ENCODE data around the gene C20orf96.
"Not testable (repeated sequence)": the region's sequence is repeated elsewhere in the genome, so short reads cannot be mapped to it uniquely, and the experiment has no call there.

Gene C20orf96, protein sequence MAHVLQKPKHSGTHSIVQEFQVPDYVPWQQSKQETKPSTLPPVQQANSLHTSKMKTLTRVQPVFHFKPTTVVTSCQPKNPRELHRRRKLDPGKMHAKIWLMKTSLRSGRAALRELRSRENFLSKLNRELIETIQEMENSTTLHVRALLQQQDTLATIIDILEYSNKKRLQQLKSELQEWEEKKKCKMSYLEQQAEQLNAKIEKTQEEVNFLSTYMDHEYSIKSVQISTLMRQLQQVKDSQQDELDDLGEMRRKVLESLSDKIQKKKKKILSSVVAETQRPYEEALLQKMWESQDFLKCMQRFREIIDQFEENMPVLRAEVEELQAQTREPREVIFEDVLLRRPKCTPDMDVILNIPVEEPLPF

DNA sequence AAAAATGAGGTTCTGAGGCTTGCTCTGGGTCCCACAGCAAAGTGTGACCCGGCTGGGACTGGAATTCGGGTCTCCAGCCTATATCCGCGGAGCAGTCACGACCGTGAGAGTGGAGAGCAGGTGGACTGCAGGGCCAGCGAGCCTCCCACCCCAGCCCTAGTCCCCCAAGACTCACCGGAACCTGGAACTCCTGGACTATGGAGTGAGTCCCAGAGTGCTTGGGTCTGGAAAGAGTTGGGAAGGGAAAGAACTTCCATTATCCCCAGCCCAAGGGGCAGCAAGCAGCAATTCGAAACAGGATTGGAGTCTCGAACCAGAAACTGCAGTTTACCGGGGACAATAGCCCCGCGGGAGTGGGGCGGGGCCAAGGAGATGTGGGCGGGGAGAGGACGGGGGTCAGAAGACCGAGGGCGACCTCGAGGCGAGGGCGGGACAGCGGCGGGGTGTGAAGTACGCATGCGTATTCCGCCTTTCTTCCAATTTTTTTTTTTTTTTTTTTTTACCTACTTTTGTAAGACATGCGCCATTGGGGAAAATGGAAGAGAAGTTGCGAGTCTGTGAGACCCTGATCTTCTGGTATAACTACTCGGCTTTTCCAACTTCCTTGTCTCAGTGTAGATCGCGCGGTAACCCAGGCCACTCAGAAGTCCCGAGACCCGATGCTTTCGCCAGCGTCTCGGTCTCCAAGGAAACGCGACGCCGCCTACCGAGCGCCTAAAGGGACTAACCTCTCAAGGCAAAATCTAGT is at the start of gene C20orf96:
TSS of gene C20orf96 (minus strand) at position 667 of the 748 bp plus-strand sequence. CDS start at position 527, 140 bp downstream.
- no peak within 1 kb of the TSS; the same call in 1 of the 2 replicates for H3K27ac ChIP-seq (ENCODE audit: low read depth, low read length)
- H3K36me3 ChIP-seq (ENCODE audit: control insufficient read depth, insufficient read depth, low read length): no peaks in the 10 kb centered on the region
- H3K9me3 ChIP-seq (ENCODE audit: control insufficient read depth, insufficient read depth, low read depth, low read length): peaks cover 6% of the 10 kb centered on the region; the same call in 1 of the 2 replicates
- peak within 1 kb of the TSS; percentile 58 for H3K9ac ChIP-seq (ENCODE audit: low read length)
- peaks cover 13% of the 10 kb centered on the region for H3K4me1 ChIP-seq (ENCODE audit: control insufficient read depth, insufficient read depth, low read length)
- peak within 1 kb of the TSS; percentile 74 for H3K4me3 ChIP-seq (ENCODE audit: low read depth, low read length)
- H3K27me3 ChIP-seq (ENCODE audit: control insufficient read depth, insufficient read depth, low read length): peaks cover 20% of the 10 kb centered on the region

DNA sequence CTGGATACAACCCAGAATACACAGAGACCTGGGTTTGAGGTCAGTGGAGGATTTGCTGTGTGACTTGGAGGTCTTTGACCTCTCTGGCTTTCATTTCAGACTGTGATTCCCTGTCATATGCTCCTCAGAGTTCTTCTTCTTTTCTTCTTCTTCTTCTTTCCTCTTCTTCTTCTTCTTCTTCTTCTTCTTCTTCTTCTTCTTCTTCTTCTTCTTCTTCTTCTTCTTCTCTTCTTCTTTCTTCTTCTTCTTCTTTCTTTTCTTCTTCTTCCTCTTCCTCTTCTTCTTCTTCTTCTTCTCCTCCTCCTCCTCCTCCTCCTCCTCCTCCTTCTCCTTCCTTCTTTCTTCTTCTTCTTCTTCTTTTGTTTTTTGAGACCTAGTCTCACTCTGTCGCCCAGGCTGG is 45.5 kb upstream of the C20orf96 start:
- not testable (repeated sequence) for H3K9me3 ChIP-seq (ENCODE audit: control insufficient read depth, insufficient read depth, low read depth, low read length); H3K4me1 ChIP-seq (ENCODE audit: control insufficient read depth, insufficient read depth, low read length)

DNA sequence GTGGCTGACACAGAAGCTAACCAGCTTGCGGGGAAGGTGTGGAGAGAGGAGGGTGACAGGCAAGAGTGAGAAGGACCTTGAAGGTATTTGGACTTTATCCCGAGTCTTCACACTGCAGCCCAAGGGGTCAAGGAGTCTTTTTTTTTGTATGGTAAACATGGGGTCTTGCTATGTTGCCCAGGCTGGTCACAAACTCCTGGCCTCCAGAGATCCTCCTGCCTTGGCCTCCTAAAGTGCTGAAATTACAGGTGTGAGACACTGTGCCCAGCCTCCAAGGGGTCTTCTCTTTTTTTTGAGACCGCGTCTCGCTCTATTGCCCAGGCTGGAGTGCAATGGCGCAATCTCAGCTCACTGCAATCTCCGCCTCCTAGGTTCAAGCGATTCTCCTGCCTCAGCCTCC is 44.0 kb upstream of the C20orf96 start:
- Histone ChIP-seq H3K9ac (ENCODE audit: low read length) (no peak overlapping the region), H3K9me3 (ENCODE audit: control insufficient read depth, insufficient read depth, low read depth, low read length) (no peaks in the 10 kb centered on the region), H3K4me3 (ENCODE audit: low read depth, low read length) (no peak overlapping the region), H3K36me3 (ENCODE audit: control insufficient read depth, insufficient read depth, low read length) (no peaks in the 10 kb centered on the region), H3K4me1 (ENCODE audit: control insufficient read depth, insufficient read depth, low read length) (peaks cover 9% of the 10 kb centered on the region), H3K27me3 (ENCODE audit: control insufficient read depth, insufficient read depth, low read length) (peaks cover 30% of the 10 kb centered on the region), H3K27ac (ENCODE audit: low read depth, low read length) (no peak overlapping the region)

More for the DNA sequence above, 45.5 kb upstream of the C20orf96 start:
- not testable (repeated sequence) for H3K4me3 ChIP-seq (ENCODE audit: low read depth, low read length); H3K36me3 ChIP-seq (ENCODE audit: control insufficient read depth, insufficient read depth, low read length); H3K9ac ChIP-seq (ENCODE audit: low read length); H3K27ac ChIP-seq (ENCODE audit: low read depth, low read length)
- H3K27me3 ChIP-seq (ENCODE audit: control insufficient read depth, insufficient read depth, low read length): peaks cover 30% of the 10 kb centered on the region

DNA sequence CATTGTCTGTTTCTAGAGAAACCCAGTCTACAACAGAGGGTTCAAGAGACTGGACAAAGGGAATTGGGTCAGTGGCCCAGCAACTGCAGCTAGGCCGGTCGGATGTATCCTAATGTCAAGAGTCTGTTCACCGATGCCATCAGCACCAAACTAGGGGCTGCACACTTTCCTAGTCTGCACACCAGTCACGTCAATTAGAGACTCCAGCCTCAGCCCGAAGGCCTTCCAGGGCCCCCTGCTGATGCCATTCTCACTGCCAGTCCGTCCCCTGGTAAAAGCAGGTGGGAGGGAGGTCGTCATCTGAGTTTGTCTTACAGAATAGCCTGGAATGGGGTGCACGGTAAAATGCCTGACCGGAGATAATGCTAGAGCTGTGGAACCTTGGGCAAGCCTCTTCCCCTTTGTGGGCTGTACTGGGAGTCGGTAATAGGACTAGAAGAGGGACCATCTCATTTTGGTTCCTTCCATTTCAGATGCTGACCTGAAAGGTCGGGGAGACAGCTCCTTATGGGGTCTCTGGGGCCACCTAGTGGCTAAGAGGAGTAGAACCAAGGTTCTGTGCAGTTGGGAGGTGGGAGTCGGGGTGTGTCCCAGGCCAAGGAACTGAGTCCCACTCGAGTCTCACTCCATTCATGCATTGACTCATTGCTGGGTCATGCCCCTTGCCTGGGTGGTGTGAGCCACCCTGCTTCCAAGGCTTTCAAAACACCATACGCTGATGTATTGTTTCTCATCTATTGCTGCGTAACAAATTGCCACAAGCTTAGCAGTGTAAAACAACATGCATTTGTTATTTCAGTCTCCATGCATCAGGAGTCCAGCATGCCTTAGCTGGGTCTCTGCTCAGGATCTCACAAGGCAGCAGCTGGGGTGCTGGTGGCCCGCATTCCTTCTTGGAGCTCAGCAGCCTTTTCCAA is 39.9 kb upstream of the C20orf96 start:
- Histone ChIP-seq H3K27me3 (ENCODE audit: control insufficient read depth, insufficient read depth, low read length) (peaks cover 4% of the 10 kb centered on the region; the same call in 1 of the 2 replicates), H3K4me3 (ENCODE audit: low read depth, low read length) (no peak overlapping the region), H3K27ac (ENCODE audit: low read depth, low read length) (no peak overlapping the region), H3K9ac (ENCODE audit: low read length) (no peak overlapping the region), H3K4me1 (ENCODE audit: control insufficient read depth, insufficient read depth, low read length) (peaks cover 24% of the 10 kb centered on the region), H3K9me3 (ENCODE audit: control insufficient read depth, insufficient read depth, low read depth, low read length) (no peaks in the 10 kb centered on the region), H3K36me3 (ENCODE audit: control insufficient read depth, insufficient read depth, low read length) (peaks cover 6% of the 10 kb centered on the region)

DNA sequence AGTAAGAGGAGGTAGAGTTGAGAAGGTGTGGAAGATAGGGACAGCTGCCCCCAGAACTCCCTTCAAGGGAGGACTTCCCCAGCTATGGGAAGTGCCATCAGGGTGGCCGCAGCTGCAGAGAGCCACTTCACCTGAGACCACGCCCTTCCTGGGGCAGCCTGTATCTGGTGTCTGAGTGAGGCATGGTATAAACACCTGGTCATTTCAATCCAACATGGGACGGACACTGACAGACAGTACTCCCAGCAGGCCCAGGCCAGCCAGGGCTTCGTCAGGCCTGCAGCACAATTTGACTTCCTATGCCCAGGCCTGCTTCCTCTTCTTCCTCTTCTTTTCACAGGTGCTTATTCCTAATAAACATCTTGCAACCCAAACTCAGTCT is 39.3 kb upstream of the C20orf96 start:
- H3K9ac ChIP-seq (ENCODE audit: low read length): no peak overlapping the region
- peak overlapping the region; percentile 5; the same call in 1 of the 2 replicates for H3K4me3 ChIP-seq (ENCODE audit: low read depth, low read length)
- H3K36me3 ChIP-seq (ENCODE audit: control insufficient read depth, insufficient read depth, low read length): peaks cover 6% of the 10 kb centered on the region
- no peaks in the 10 kb centered on the region for H3K9me3 ChIP-seq (ENCODE audit: control insufficient read depth, insufficient read depth, low read depth, low read length)
- no peak overlapping the region for H3K27ac ChIP-seq (ENCODE audit: low read depth, low read length)
- H3K27me3 ChIP-seq (ENCODE audit: control insufficient read depth, insufficient read depth, low read length): peaks cover 4% of the 10 kb centered on the region; the same call in 1 of the 2 replicates
- peaks cover 25% of the 10 kb centered on the region for H3K4me1 ChIP-seq (ENCODE audit: control insufficient read depth, insufficient read depth, low read length)

DNA sequence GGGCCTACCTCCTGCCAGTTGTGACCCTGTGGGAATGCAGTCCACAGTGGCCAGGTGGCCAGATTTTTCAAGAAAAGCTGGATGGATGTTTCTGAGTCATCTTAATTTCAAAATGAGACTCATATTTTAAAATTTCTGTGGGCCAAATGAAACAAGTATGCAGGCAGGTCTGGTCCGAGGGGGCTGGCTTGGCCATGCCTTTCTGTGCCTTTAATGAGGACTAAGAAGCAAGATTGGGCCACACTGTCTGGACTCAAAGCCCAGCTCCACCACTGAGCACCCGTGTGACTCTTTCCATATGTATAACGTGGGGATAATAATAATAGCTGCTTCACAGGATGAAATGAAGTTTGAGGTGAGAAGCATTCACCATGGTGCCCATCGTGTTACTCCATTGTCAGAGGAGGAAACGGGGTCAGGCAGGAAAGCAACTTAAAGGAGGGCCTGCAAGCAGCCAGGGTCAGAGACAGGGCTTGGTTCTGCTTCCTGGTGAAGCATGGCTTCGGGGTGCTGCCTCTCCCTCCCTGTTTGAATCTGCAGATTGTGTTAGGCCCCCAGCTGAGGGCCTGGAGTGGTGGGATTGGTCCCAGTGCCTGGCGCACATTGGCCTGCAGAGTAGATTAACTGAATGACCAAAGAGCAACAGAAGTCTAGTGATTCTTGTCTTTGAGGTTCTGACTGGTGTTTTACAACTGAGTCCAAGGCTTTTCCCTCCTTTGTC is 38.6 kb upstream of the C20orf96 start:
- Histone ChIP-seq H3K4me3 (ENCODE audit: low read depth, low read length) (peak overlapping the region; percentile 15; the same call in 1 of the 2 replicates), H3K27me3 (ENCODE audit: control insufficient read depth, insufficient read depth, low read length) (peaks cover 4% of the 10 kb centered on the region; the same call in 1 of the 2 replicates), H3K36me3 (ENCODE audit: control insufficient read depth, insufficient read depth, low read length) (peaks cover 6% of the 10 kb centered on the region), H3K27ac (ENCODE audit: low read depth, low read length) (no peak overlapping the region), H3K9me3 (ENCODE audit: control insufficient read depth, insufficient read depth, low read depth, low read length) (no peaks in the 10 kb centered on the region), H3K9ac (ENCODE audit: low read length) (no peak overlapping the region), H3K4me1 (ENCODE audit: control insufficient read depth, insufficient read depth, low read length) (peaks cover 26% of the 10 kb centered on the region)

DNA sequence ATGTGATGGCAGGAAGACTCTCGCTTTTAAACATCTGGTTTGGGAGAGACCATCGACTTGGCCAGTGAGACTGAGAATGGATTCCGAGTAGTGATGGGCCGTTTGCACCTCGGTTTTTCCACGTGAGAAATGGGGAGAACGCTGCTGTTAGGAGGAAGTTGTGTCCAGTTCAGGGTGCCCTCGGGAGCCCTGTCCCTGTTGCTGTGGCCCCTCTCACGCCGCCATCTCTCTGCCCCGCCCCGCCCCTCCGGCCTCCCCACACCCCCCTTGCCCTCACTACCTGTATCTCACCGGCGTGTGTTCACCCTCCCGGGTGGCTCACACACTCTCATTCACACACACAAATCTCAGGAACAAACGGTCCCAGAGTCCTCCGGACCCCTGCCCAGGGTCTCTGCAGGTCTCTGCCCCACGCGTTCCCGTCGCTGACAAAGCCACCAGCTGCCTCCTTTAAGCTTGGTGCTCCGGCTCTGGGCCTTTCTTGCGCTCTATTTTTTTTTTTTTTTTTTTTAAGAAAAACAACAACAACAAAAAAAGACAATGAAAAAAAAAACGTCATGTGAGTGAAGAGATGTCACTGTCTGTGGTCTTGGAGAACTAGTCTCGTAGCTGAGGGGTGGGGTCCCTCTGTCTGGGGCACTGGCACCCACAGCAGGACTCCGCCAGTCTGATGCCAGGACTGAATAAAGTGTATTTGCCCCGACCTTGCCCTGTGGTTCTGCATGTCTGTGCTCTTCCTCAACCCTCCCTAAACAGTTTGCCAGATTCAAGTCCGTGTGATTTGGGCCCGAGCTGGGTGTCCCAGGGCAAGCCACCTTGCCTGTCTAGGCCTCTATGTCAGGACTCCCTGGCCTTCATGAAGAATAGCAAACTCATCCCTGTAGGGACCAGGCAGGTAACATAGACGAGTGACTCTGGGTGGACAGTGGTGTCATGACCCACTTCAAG is 37.8 kb upstream of the C20orf96 start:
- peaks cover 4% of the 10 kb centered on the region; the same call in 1 of the 2 replicates for H3K27me3 ChIP-seq (ENCODE audit: control insufficient read depth, insufficient read depth, low read length)
- peak overlapping the region; percentile 75 for H3K9ac ChIP-seq (ENCODE audit: low read length)
- H3K9me3 ChIP-seq (ENCODE audit: control insufficient read depth, insufficient read depth, low read depth, low read length): no peaks in the 10 kb centered on the region
- H3K27ac ChIP-seq (ENCODE audit: low read depth, low read length): no peak overlapping the region
- peak overlapping the region; percentile 93 for H3K4me3 ChIP-seq (ENCODE audit: low read depth, low read length)
- H3K36me3 ChIP-seq (ENCODE audit: control insufficient read depth, insufficient read depth, low read length): peaks cover 6% of the 10 kb centered on the region
- peaks cover 26% of the 10 kb centered on the region for H3K4me1 ChIP-seq (ENCODE audit: control insufficient read depth, insufficient read depth, low read length)

DNA sequence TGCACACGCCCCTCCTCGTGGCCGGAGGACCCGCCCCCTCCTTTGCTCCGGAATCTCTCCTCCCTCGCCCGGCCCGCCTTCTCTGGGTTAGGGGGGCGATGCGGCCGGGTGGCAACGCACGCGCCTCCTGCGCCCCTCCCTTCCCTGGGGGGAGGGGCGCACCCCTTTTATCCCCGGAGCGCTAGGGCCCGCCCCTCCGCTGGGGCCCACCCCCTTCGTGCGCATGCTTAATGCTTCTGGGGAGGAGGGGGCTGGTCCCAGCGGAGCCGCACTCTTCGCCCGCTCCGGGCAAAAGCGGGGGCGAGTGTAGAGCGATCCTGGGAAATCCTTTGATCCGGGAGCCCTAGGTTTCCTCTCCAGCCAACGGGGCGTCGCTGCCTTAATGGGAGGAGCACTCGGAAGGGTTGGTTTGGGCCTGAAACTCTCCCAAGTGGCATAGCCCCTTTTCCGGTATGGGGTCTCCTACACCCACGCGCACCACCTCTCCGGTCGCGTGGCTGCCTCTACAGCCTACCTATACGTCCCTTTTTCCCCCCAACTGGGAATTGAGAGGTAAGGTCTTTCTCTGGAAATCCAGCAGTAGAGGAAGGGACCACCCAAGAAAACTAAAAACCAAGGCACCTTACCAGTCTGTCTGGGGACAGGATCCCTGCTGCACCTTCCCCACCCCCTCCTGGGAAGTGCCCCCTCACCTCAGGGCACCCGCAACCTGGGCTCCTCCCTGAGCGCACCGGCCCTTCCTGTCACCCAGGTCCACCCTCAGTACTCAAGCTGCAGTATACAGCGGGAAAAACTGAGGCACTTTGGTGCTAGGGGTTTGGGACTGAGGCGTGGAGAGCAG is 36.9 kb upstream of the C20orf96 start:
- Histone ChIP-seq H3K9me3 (ENCODE audit: control insufficient read depth, insufficient read depth, low read depth, low read length) (no peaks in the 10 kb centered on the region), H3K9ac (ENCODE audit: low read length) (peak overlapping the region; percentile 75), H3K27ac (ENCODE audit: low read depth, low read length) (no peak overlapping the region), H3K4me1 (ENCODE audit: control insufficient read depth, insufficient read depth, low read length) (peaks cover 35% of the 10 kb centered on the region), H3K4me3 (ENCODE audit: low read depth, low read length) (peak overlapping the region; percentile 93), H3K36me3 (ENCODE audit: control insufficient read depth, insufficient read depth, low read length) (peaks cover 6% of the 10 kb centered on the region), H3K27me3 (ENCODE audit: control insufficient read depth, insufficient read depth, low read length) (no peaks in the 10 kb centered on the region)

DNA sequence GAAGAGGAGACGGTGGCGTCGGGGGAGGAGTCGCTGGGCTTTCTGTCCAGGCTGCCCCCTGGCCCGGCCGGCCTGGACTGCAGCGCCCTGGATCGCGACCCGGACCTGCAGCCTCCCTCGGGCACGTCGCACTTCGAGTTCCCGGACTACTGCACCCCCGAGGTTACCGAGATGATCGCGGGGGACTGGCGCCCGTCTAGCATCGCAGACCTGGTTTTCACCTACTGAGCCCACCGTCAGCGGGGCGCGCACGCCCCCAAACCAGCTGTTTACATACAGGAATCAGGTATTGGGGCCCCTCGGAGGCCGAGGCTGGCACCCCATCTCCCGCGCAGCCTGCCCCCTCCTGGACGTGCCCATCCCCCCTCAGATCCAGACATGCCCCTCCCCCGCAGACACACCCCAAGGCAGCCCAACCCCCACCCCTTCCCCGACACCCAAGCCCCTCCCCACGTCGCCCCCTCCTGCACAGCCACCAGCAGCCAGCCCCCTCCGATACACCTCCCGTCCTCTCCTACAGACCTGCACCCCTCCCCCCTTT is 36.2 kb upstream of the C20orf96 start:
- Histone ChIP-seq H3K4me1 (ENCODE audit: control insufficient read depth, insufficient read depth, low read length) (peaks cover 41% of the 10 kb centered on the region), H3K9ac (ENCODE audit: low read length) (peak overlapping the region; percentile 96), H3K9me3 (ENCODE audit: control insufficient read depth, insufficient read depth, low read depth, low read length) (no peaks in the 10 kb centered on the region), H3K27ac (ENCODE audit: low read depth, low read length) (peak overlapping the region; percentile 80; the same call in 1 of the 2 replicates), H3K36me3 (ENCODE audit: control insufficient read depth, insufficient read depth, low read length) (peaks cover 6% of the 10 kb centered on the region), H3K4me3 (ENCODE audit: low read depth, low read length) (peak overlapping the region; percentile 93), H3K27me3 (ENCODE audit: control insufficient read depth, insufficient read depth, low read length) (no peaks in the 10 kb centered on the region)

All from HUES6 (cell line).